HUES48 (cell line): Measurements from ENCODE around the gene DAG1.

Experiments used
- H3K27ac ChIP-seq: one replicate; pipeline ENCODE4 v1.7.0; 2013; ENCODE audit warnings: low read depth, low read length, inconsistent platforms
- H3K27me3 ChIP-seq: 2 replicates; pipeline ENCODE4 v1.6.1; 2013; ENCODE audit warnings: mild to moderate bottlenecking, low read length; ENCODE audit not compliant: control insufficient read depth, insufficient read depth
- H3K36me3 ChIP-seq: 2 replicates; pipeline ENCODE4 v1.6.1; 2013; ENCODE audit warnings: low read length; ENCODE audit not compliant: control insufficient read depth, insufficient read depth
- H3K4me1 ChIP-seq: 2 replicates; pipeline ENCODE4 v1.6.1; 2013; ENCODE audit warnings: mild to moderate bottlenecking, low read length; ENCODE audit not compliant: control insufficient read depth, insufficient read depth
- H3K4me3 ChIP-seq: 2 replicates; pipeline ENCODE4 v1.5.1; 2013; ENCODE audit warnings: mild to moderate bottlenecking, low read depth, low read length
- H3K9ac ChIP-seq: 2 replicates; pipeline ENCODE4 v1.6.1; 2013; ENCODE audit warnings: mild to moderate bottlenecking, low read depth, low read length, moderate library complexity
- H3K9me3 ChIP-seq: 2 replicates; pipeline ENCODE4 v1.6.1; 2013; ENCODE audit warnings: low read length; ENCODE audit not compliant: control insufficient read depth, insufficient read depth

The DAG1 gene

GRCh38 chr3:49454898-49455681, 15.0 kb upstream of the DAG1 start:
- Histone ChIP-seq H3K4me3 (no peak overlapping the region), H3K9me3 (no peaks in the 10 kb centered on the region), H3K27me3 (no peaks in the 10 kb centered on the region), H3K4me1 (peaks cover 22% of the 10 kb centered on the region), H3K36me3 (no peaks in the 10 kb centered on the region), H3K27ac (no peak overlapping the region), H3K9ac (no peak overlapping the region)

- H3K27me3 ChIP-seq: no peaks in the 10 kb centered on the region
- H3K9me3 ChIP-seq: no peaks in the 10 kb centered on the region
- no peaks in the 10 kb centered on the region for H3K36me3 ChIP-seq
- H3K4me1 ChIP-seq: peaks cover 36% of the 10 kb centered on the region
- H3K27ac ChIP-seq: no peak overlapping the region
- no peak overlapping the region for H3K9ac ChIP-seq
- H3K4me3 ChIP-seq: no peak overlapping the region
These were observed 13.6 kb upstream of the DAG1 start for GRCh38 chr3:49456466-49456865.

- Histone ChIP-seq H3K4me3 (no peak overlapping the region), H3K9ac (no peak overlapping the region), H3K27ac (peak overlapping the region; percentile 94), H3K9me3 (no peaks in the 10 kb centered on the region), H3K27me3 (no peaks in the 10 kb centered on the region), H3K36me3 (no peaks in the 10 kb centered on the region), H3K4me1 (peaks cover 37% of the 10 kb centered on the region)
These were observed 9.7 kb upstream of the DAG1 start for GRCh38 chr3:49460188-49460890.

DNA sequence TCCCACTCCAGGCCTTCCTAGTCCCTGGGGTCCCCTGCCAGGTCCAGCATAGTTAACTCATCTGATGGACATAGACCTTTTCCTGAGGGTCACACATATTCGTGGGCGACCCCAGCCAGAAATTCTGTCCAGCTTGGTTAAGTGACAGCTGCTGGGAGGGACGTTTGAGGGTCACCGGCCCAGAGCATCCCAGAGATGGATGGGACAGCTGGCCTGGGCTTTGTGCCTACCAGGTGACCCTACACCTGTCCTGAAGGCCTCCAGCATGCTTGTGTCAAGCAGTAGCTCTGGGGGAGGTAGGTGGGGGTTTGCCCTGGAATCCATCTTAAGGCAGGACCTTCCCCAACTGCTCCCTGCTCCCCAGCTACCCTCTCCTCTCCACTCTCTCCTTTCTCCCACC, 9.1 kb upstream of the DAG1 start:
- Histone ChIP-seq H3K27ac (peak overlapping the region; percentile 94), H3K4me3 (0 out of 2 replicates have a peak overlapping the region, but pooled peaks have one; percentile 2), H3K27me3 (no peaks in the 10 kb centered on the region), H3K4me1 (peaks cover 36% of the 10 kb centered on the region), H3K9ac (peak overlapping the region; percentile 52), H3K36me3 (no peaks in the 10 kb centered on the region), H3K9me3 (no peaks in the 10 kb centered on the region)

- H3K27me3 ChIP-seq: no peaks in the 10 kb centered on the region
- no peaks in the 10 kb centered on the region for H3K9me3 ChIP-seq
- no peaks in the 10 kb centered on the region for H3K36me3 ChIP-seq
- peak overlapping the region; percentile 94 for H3K27ac ChIP-seq
- H3K4me3 ChIP-seq: peak overlapping the region; percentile 2; the same call in 1 of the 2 replicates
- peak overlapping the region; percentile 52 for H3K9ac ChIP-seq
- H3K4me1 ChIP-seq: peaks cover 36% of the 10 kb centered on the region
These were observed 8.5 kb upstream of the DAG1 start for GRCh38 chr3:49461443-49462171.

DNA sequence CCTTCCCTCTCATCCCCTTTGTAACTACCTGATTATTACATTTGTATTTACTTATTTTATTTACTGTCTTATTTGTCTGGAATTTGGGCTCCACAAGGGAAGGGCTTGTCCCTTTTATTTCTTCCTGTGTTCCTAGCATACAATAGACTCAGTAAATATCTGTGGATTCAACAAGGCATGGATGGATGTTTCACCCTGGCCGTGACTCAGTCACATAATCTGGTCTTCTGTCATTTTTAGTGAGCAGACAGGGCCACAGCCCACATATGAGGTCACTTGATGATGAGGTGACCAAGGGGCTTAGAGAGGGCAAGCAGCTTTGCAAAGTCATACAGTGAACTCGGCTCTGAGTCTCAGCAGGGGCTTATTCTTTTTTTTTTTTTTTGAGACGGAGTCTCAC, 7.8 kb upstream of the DAG1 start:
- Histone ChIP-seq H3K9ac (peak overlapping the region; percentile 20), H3K27ac (peak overlapping the region; percentile 94), H3K36me3 (no peaks in the 10 kb centered on the region), H3K27me3 (no peaks in the 10 kb centered on the region), H3K9me3 (no peaks in the 10 kb centered on the region), H3K4me3 (no peak overlapping the region), H3K4me1 (peaks cover 36% of the 10 kb centered on the region)

DNA sequence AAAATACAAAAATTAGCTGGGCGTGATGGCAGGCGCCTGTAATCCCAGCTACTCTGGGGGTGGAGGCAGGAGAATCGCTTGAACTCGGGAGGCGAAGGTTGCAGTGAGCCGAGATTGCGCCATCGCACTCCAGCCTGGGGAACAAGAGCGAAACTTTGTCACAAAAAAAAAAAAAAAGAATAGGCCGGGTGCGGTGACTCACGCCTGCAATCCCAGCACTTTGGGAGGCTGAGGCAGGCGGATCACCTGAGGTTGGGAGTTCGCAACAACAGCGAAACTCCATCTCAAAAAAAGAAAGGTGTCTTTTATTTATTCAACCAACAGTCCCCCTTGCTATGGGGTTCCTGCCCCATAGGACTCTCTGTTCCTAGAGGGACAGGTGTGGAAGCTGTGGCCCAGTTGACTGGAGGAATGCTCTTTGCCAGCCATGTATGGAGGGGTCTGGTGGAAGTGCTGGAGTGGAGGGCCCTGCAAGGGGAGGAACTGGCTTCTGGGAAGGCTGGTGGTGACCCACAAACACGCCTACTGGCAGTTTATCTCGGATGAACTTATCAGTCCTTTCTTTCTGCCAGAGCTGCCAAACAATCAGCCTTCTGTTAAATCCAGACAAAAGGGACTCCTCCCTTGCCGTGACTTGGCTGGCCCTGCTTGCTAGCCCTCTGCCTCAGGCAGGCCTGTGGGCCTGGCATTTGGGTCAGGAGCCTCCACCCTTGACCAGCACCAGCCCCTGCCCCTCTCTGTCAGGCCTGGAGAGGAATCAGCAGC, 4.6 kb upstream of the DAG1 start:
- Histone ChIP-seq H3K9me3 (no peaks in the 10 kb centered on the region), H3K36me3 (no peaks in the 10 kb centered on the region), H3K4me1 (peaks cover 25% of the 10 kb centered on the region), H3K27me3 (no peaks in the 10 kb centered on the region), H3K9ac (no peak overlapping the region), H3K4me3 (no peak overlapping the region), H3K27ac (peak overlapping the region; percentile 69)

- Histone ChIP-seq H3K9me3 (no peaks in the 10 kb centered on the region), H3K4me3 (no peak overlapping the region), H3K27ac (peak overlapping the region; percentile 69), H3K4me1 (peaks cover 19% of the 10 kb centered on the region), H3K36me3 (no peaks in the 10 kb centered on the region), H3K9ac (no peak overlapping the region), H3K27me3 (no peaks in the 10 kb centered on the region)
These were observed 4.0 kb upstream of the DAG1 start for GRCh38 chr3:49466085-49466484.

DNA sequence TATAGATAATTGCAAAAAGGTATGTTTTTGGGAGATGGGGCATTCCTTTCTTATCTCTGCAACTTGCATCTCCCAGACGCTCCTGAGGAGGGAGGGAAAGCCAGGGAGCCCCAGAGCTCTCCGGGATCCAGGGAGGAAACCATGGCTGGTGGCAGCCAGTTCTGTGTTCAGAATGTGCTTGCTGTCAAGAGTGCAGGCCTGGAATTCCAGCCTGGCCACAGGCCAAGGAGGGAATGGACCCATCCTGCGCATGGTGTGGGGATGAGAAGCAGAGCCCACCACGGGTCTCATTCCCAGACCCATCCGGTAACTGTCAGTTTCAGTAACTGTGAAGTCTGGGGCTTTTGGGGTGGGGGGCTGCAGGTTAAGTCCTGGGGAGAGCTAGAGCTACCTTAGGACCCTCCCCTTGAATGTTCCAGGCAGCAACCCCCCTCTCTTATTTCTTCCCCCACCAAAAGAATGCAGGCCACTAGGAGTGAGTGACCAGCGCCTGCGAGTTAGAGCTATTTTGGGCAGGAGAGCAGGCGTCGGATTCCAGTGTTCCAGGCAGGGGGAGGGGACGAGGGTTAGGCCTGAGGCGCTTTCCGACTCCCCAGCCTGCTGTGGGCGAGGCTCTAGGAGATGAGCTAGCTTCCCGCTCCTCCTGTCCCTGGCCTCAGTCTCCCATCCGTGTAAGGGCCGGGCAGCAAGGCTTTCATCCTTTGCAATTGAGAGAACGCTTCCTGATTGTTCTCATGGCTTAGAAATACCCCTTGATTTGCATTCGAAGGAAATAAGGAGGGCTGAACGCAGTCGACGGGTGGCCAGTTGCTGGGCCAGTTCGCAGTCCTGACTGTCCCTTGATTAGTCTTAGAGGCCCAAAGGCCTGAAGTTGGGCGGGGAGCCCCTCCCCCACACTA, 781 bp upstream of the DAG1 start:
- Histone ChIP-seq H3K4me1 (peaks cover 18% of the 10 kb centered on the region), H3K4me3 (peak overlapping the region; percentile 68), H3K36me3 (no peaks in the 10 kb centered on the region), H3K27me3 (no peaks in the 10 kb centered on the region), H3K27ac (peak overlapping the region; percentile 97), H3K9ac (peak overlapping the region; percentile 64), H3K9me3 (no peaks in the 10 kb centered on the region)
